Endothelial cell of umbilical vein (primary cell): Measurements from ENCODE around the gene IER3IP1. TPM values are rescaled to one million over a fixed set of nuclear protein-coding genes. Genes with fewer than 3 reads are reported as not detected.

Experiments used
- BruUV-seq: library from RNA; stranded (reverse); fragments of 400-500 nt; replicated peaks from 2 replicates; lab custom pipeline; 2021; lab: Mats Ljungman, UMichigan
- CTCF ChIA-PET: fragments of 300-600, 350-600 bp; sonication (Branson Sonifier 250); formaldehyde crosslinking; loops from one replicate; lab custom pipeline; 2021; ENCODE audit warnings: antibody characterized with exemption, inconsistent platforms; lab: Charles Lee
- POLR2A ChIA-PET: fragments of 300-600, 350-600 bp; sonication (Branson Sonifier 250); formaldehyde crosslinking; loops from one replicate; lab custom pipeline; 2021; ENCODE audit warnings: antibody characterized with exemption, inconsistent platforms; lab: Charles Lee
- DNase-seq: peaks from one replicate; pipeline ENCODE4 v3.0.0-alpha.2; 2011; ENCODE audit warnings: low read depth, low spot score
- FAIRE-seq: peaks from 2 replicates; lab custom pipeline; 2011; peaks lifted over from hg19 to GRCh38; lab: Jason Lieb, UNC
- H2AFZ ChIP-seq: 2 replicates; pipeline ENCODE4 v1.6.0; 2012; ENCODE audit warnings: low read depth, low read length, control low read depth, inconsistent platforms
- H3K27ac ChIP-seq: 2 replicates; pipeline ENCODE4 v1.5.1; 2011; ENCODE audit warnings: low read depth, mild to moderate bottlenecking, control low read depth, low read length, moderate library complexity; ENCODE audit not compliant: insufficient read depth
- H3K27me3 ChIP-seq, 2 experiments: 2 replicates each; pipeline versions ENCODE4 v1.6.0 to v1.6.1; 2011; ENCODE audit warnings: low read length in 2 of 2, mixed read lengths in 1 of 2; ENCODE audit not compliant: control insufficient read depth in 2 of 2, insufficient read depth in 2 of 2
- H3K36me3 ChIP-seq, 2 experiments: 2 replicates in 1 of 2; 3 replicates in 1 of 2; pipeline ENCODE4 v1.5.1; 2011; ENCODE audit warnings: low read length in 2 of 2, mild to moderate bottlenecking in 1 of 2, moderate library complexity in 1 of 2; ENCODE audit not compliant: control insufficient read depth in 2 of 2, insufficient read depth in 2 of 2; ENCODE audit errors: extremely low read depth in 1 of 2
- H3K4me1 ChIP-seq: 3 replicates; pipeline ENCODE4 v1.5.1; 2011; ENCODE audit warnings: mild to moderate bottlenecking, low read length; ENCODE audit not compliant: control insufficient read depth, insufficient read depth; ENCODE audit errors: extremely low read depth
- H3K4me2 ChIP-seq: 2 replicates; pipeline ENCODE4 v1.6.1; 2011; ENCODE audit warnings: low read length, control low read depth, mixed read lengths; ENCODE audit not compliant: insufficient read depth
- H3K4me3 ChIP-seq, 3 experiments: fragments of 200-600 bp in 1 of 3; sonication (generic), shearing (Covaris generic) in 1 of 3; replicated peaks in 1 of 3; 2 replicates each; pipeline ENCODE4 v1.5.1; 2011 to 2016; ENCODE audit warnings: control low read depth in 3 of 3, low read length in 3 of 3, mild to moderate bottlenecking in 2 of 3, inconsistent platforms in 1 of 3, low read depth in 1 of 3, moderate library complexity in 1 of 3; ENCODE audit not compliant: insufficient read depth in 1 of 3
- H3K79me2 ChIP-seq: 2 replicates; pipeline ENCODE4 v1.6.0; 2012; ENCODE audit warnings: low read length, inconsistent platforms; ENCODE audit not compliant: control insufficient read depth, insufficient read depth
- H3K9ac ChIP-seq: replicated peaks from 2 replicates; pipeline ENCODE3; 2011; ENCODE audit warnings: low read length, control low read depth; ENCODE audit not compliant: insufficient read depth; ENCODE audit errors: extremely low read depth
- H3K9me1 ChIP-seq: replicated peaks from 3 replicates; pipeline ENCODE4 v1.6.0; 2011; ENCODE audit warnings: mild to moderate bottlenecking, low read length; ENCODE audit not compliant: control insufficient read depth, insufficient read depth; ENCODE audit errors: extremely low read depth
- H3K9me3 ChIP-seq: replicated peaks from 2 replicates; pipeline ENCODE4 v1.5.1; 2012; ENCODE audit warnings: low read length, inconsistent platforms; ENCODE audit not compliant: control insufficient read depth, insufficient read depth
- H4K20me1 ChIP-seq: replicated peaks from 2 replicates; pipeline ENCODE3; 2011; ENCODE audit warnings: mild to moderate bottlenecking, low read length; ENCODE audit not compliant: control insufficient read depth, insufficient read depth; ENCODE audit errors: extremely low read depth
- EZH2 ChIP-seq: IDR thresholded peaks from 2 replicates; pipeline ENCODE4 v1.6.1; 2012; ENCODE audit warnings: borderline replicate concordance, low read depth, mild to moderate bottlenecking, moderate library complexity, low read length, inconsistent platforms; ENCODE audit not compliant: severe bottlenecking
- GATA2 ChIP-seq: IDR thresholded peaks from 2 replicates; pipeline ENCODE4 v1.7.0; 2011; ENCODE audit warnings: low read depth, mild to moderate bottlenecking, moderate library complexity, mixed read lengths, low read length; ENCODE audit not compliant: insufficient read length, insufficient read depth
- JUN ChIP-seq: IDR thresholded peaks from 2 replicates; pipeline ENCODE4 v1.6.1; 2011; ENCODE audit warnings: borderline replicate concordance, low read depth; ENCODE audit not compliant: insufficient read length, insufficient read depth
- MYC ChIP-seq: IDR thresholded peaks from one replicate; pipeline ENCODE4 v1.6.1; 2011; ENCODE audit warnings: mild to moderate bottlenecking, low read depth, low read length
- POLR2A ChIP-seq: IDR thresholded peaks from 2 replicates; pipeline ENCODE4 v1.6.1; 2012; ENCODE audit warnings: low read depth, mild to moderate bottlenecking, control low read depth, low read length
- POLR2AphosphoS5 ChIP-seq: IDR thresholded peaks from 2 replicates; pipeline ENCODE4 v1.6.1; 2012; ENCODE audit warnings: low read depth, mild to moderate bottlenecking, control low read depth, low read length, moderate library complexity; ENCODE audit not compliant: insufficient read depth
- dilution Hi-C: fragments of 300-500 bp; cut with MboI; formaldehyde crosslinking; loops from one replicate; pipeline ENCODE4 v1.15.0; 2019; ENCODE audit warnings: low sequenced_read_pairs; ENCODE audit not compliant: extremely low pct_ligation_motif_present
- intact Hi-C: fragments of 100-400 bp; cut with micrococcal nuclease; formaldehyde crosslinking; loops from one replicate; pipeline ENCODE4 v1.10.0; 2022
- polyA plus RNA-seq, 4 experiments: library from polyadenylated mRNA; depleted of rRNA in 3 of 4; stranded (reverse) in 3 of 4; unstranded in 1 of 4; fragments of >200 nt; gene quantifications; 2 replicates each; pipeline versions ENCODE4 v1.2.1 to v1.2.3, GENCODE V29; 2011 to 2012; ENCODE audit warnings: missing spikeins in 1 of 4
- total RNA-seq: library from RNA; stranded (reverse); gene quantifications from 2 replicates; pipeline ENCODE4 v1.2.3, GENCODE V29; 2021
- TF ChIP-seq, protein P1 (sequence below), 2 donors: IDR thresholded peaks; 1 replicate in 1 of 2; 2 replicates in 1 of 2; pipeline ENCODE4 v1.5.1; 2011; ENCODE audit warnings: low read length in 2 of 2, mild to moderate bottlenecking in 2 of 2, moderate library complexity in 2 of 2, control low read depth in 1 of 2, inconsistent platforms in 1 of 2, low read depth in 1 of 2; ENCODE audit not compliant: insufficient read depth in 1 of 2; ENCODE audit errors: extremely low read depth in 1 of 2

IER3IP1 gene
- total and polyA plus RNA-seq, 2 donors (not counting 3 experiments of a cell fraction or from before 2014, with no cell fraction given): 9.6 to 14.2 TPM

DNA sequence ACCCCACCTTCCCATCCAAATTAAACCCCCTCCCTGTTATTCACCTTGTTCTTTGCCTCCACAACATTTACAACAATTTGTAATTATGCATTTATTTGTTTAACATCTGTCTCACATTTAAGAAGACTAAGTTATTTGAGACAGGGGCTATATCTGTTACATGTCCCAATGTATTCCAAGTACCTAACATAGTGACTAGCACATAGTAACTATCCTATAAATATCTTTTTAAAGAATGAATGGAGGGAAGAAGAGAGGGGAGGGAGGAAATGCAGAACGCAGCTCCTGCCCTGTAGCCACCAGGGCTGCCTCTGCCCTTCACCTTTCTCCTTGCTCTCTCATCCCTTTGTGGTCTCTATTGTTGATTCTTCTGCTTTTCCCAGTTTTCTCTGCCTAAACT is 66.4 kb downstream of the IER3IP1 start:
- POLR2A ChIA-PET: no interaction called here
- CTCF ChIA-PET: interaction anchor here (1.8 to 2.7 kb wide), 2 partner anchors 8 to 40 kb away, joined by 6 to 11 read pairs; partner anchors contain the start of gene HDHD2
- BruUV-seq: no TSS peak
- Histone ChIP-seq H3K27ac (no peak overlapping the region), H3K4me3 (no peak overlapping the region), H3K9me1 (no peaks in the 10 kb centered on the region), H3K4me2 (no peak overlapping the region), H3K9ac (no peak overlapping the region), H3K36me3 (peaks cover 0 to 4% of the 10 kb centered on the region in 2 experiments), H3K79me2 (no peaks in the 10 kb centered on the region), H4K20me1 (no peaks in the 10 kb centered on the region), H3K27me3 (no peaks in the 10 kb centered on the region), H3K4me1 (no peaks in the 10 kb centered on the region), H3K9me3 (no peaks in the 10 kb centered on the region), H2AFZ (no peak overlapping the region)
- intact Hi-C loops (no loop called here), dilution Hi-C loops (no loop called here)
- DNase-seq: no peak
- TF ChIP-seq GATA2 (no peak), MYC (no peak), EZH2 (no peak), POLR2AphosphoS5 (no peak), JUN (no peak), POLR2A (no peak)
- TF ChIP-seq, protein P1, sequence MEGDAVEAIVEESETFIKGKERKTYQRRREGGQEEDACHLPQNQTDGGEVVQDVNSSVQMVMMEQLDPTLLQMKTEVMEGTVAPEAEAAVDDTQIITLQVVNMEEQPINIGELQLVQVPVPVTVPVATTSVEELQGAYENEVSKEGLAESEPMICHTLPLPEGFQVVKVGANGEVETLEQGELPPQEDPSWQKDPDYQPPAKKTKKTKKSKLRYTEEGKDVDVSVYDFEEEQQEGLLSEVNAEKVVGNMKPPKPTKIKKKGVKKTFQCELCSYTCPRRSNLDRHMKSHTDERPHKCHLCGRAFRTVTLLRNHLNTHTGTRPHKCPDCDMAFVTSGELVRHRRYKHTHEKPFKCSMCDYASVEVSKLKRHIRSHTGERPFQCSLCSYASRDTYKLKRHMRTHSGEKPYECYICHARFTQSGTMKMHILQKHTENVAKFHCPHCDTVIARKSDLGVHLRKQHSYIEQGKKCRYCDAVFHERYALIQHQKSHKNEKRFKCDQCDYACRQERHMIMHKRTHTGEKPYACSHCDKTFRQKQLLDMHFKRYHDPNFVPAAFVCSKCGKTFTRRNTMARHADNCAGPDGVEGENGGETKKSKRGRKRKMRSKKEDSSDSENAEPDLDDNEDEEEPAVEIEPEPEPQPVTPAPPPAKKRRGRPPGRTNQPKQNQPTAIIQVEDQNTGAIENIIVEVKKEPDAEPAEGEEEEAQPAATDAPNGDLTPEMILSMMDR (IDR thresholded peaks at IDR 0.05; ENCODE audit: extremely low read depth in 1 of 2, insufficient read depth in 1 of 2, low read depth in 1 of 2, low read length in 2 of 2): no peak
- FAIRE-seq: no peak

DNA sequence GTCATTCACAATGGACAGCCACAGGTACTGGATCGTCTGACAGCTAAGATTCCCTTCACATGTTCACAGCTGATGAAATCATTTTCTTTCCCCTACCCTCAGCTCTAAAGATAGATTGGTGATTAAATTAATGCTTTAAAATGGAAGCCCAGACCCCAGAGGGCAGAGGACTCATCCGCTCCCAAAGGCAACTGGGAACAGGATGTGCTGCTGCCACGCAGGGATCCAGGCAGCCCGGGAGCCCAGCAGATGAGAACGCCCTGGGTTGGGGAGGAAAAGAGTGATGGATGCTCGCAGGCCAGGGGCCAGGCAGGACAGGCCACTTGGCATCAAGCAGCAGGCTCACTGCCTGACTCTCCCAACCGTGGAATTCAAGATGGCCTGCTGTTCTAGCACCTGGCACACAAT is 67.2 kb downstream of the IER3IP1 start:
- intact Hi-C loops (no loop called here), dilution Hi-C loops (no loop called here)
- Histone ChIP-seq H3K9me3 (no peaks in the 10 kb centered on the region), H3K9ac (no peak overlapping the region), H3K27ac (no peak overlapping the region), H3K4me3 (no peak overlapping the region), H2AFZ (no peak overlapping the region), H3K9me1 (no peaks in the 10 kb centered on the region), H3K4me1 (no peaks in the 10 kb centered on the region), H3K4me2 (no peak overlapping the region), H3K36me3 (peaks cover 0 to 2% of the 10 kb centered on the region in 2 experiments), H3K79me2 (no peaks in the 10 kb centered on the region), H3K27me3 (no peaks in the 10 kb centered on the region), H4K20me1 (no peaks in the 10 kb centered on the region)
- FAIRE-seq: no peak
- POLR2A ChIA-PET: no interaction called here
- TF ChIP-seq JUN (no peak), POLR2AphosphoS5 (no peak), POLR2A (no peak)
- BruUV-seq: no TSS peak
- CTCF ChIA-PET: no interaction called here
- DNase-seq: no peak
